ENCODE results near the gene OR2AG1.

Gene OR2AG1

GRCh38 chr11:6745018-6745417 lies 37.8 kb upstream of the OR2AG1 start:
- TF ChIP-seq CTCF (IDR thresholded peaks at IDR 0.05; ENCODE audit: low read depth, low read length) (no peak), EZH2phosphoT487 (IDR thresholded peaks at IDR 0.05; ENCODE audit: low read depth) (no peak)
- no peaks in the 10 kb centered on the region for H4K20me1 ChIP-seq (ENCODE audit: insufficient read depth, low read length)
- H2AFZ ChIP-seq (ENCODE audit: low read depth, low read length), result no peak overlapping the region
- no peaks in the 10 kb centered on the region for H3K36me3 ChIP-seq (replicated peaks; ENCODE audit: low read depth, low read length)
- H3K4me3 ChIP-seq (ENCODE audit: low read length), result no peak overlapping the region
- no peak overlapping the region for H3K9ac ChIP-seq (ENCODE audit: low read length)
- H3K79me2 ChIP-seq (ENCODE audit: low read length), result no peaks in the 10 kb centered on the region
- peaks cover 21% of the 10 kb centered on the region for H3K4me1 ChIP-seq (ENCODE audit: low read length)
- H3K27ac ChIP-seq (ENCODE audit: low read length), result no peak overlapping the region
- H3K4me2 ChIP-seq (ENCODE audit: low read length), result no peak overlapping the region
- no peaks in the 10 kb centered on the region for H3K27me3 ChIP-seq (ENCODE audit: low read depth, low read length)
- no peaks in the 10 kb centered on the region for H3K9me3 ChIP-seq (ENCODE audit: insufficient read depth, low read length)

GRCh38 chr11:6745465-6746015 lies 37.3 kb upstream of the OR2AG1 start:
- H2AFZ ChIP-seq (ENCODE audit: low read depth, low read length), result peak overlapping the region; percentile 96; the same call in 1 of the 2 replicates

GRCh38 chr11:6746086-6746618 lies 36.7 kb upstream of the OR2AG1 start:
- Histone ChIP-seq H3K9ac (ENCODE audit: low read length) (peak overlapping the region; percentile 17), H4K20me1 (ENCODE audit: insufficient read depth, low read length) (no peaks in the 10 kb centered on the region), H3K9me3 (ENCODE audit: insufficient read depth, low read length) (no peaks in the 10 kb centered on the region), H3K4me3 (ENCODE audit: low read length) (peak overlapping the region; percentile 42), H3K79me2 (ENCODE audit: low read length) (no peaks in the 10 kb centered on the region), H3K4me2 (ENCODE audit: low read length) (peak overlapping the region; percentile 66), H3K27me3 (ENCODE audit: low read depth, low read length) (no peaks in the 10 kb centered on the region), H3K36me3 (replicated peaks; ENCODE audit: low read depth, low read length) (no peaks in the 10 kb centered on the region), H3K27ac (ENCODE audit: low read length) (no peak overlapping the region), H3K4me1 (ENCODE audit: low read length) (peaks cover 21% of the 10 kb centered on the region), H2AFZ (ENCODE audit: low read depth, low read length) (peak overlapping the region; percentile 96)
- TF ChIP-seq EZH2phosphoT487 (IDR thresholded peaks at IDR 0.05; ENCODE audit: low read depth) (no peak), CTCF (IDR thresholded peaks at IDR 0.05; ENCODE audit: low read depth, low read length) (no peak)

More at GRCh38 chr11:6745465-6746015, 37.3 kb upstream of the OR2AG1 start:
- H4K20me1 ChIP-seq (ENCODE audit: insufficient read depth, low read length), result no peaks in the 10 kb centered on the region
- no peaks in the 10 kb centered on the region for H3K27me3 ChIP-seq (ENCODE audit: low read depth, low read length)
- H3K4me2 ChIP-seq (ENCODE audit: low read length), result no peak overlapping the region
- H3K9me3 ChIP-seq (ENCODE audit: insufficient read depth, low read length), result no peaks in the 10 kb centered on the region
- H3K79me2 ChIP-seq (ENCODE audit: low read length), result no peaks in the 10 kb centered on the region
- no peaks in the 10 kb centered on the region for H3K36me3 ChIP-seq (replicated peaks; ENCODE audit: low read depth, low read length)
- H3K4me3 ChIP-seq (ENCODE audit: low read length), result no peak overlapping the region; the same call in 1 of the 2 replicates
- no peak for TF ChIP-seq EZH2phosphoT487 (IDR thresholded peaks at IDR 0.05; ENCODE audit: low read depth)
- TF ChIP-seq CTCF (IDR thresholded peaks at IDR 0.05; ENCODE audit: low read depth, low read length), result no peak
- no peak overlapping the region for H3K9ac ChIP-seq (ENCODE audit: low read length)
- H3K4me1 ChIP-seq (ENCODE audit: low read length), result peaks cover 21% of the 10 kb centered on the region
- H3K27ac ChIP-seq (ENCODE audit: low read length), result no peak overlapping the region

- no peaks in the 10 kb centered on the region for H3K36me3 ChIP-seq (replicated peaks; ENCODE audit: low read depth, low read length)
- H3K4me2 ChIP-seq (ENCODE audit: low read length), result peak overlapping the region; percentile 66
- no peaks in the 10 kb centered on the region for H3K27me3 ChIP-seq (ENCODE audit: low read depth, low read length)
- TF ChIP-seq EZH2phosphoT487 (IDR thresholded peaks at IDR 0.05; ENCODE audit: low read depth), result no peak
- TF ChIP-seq CTCF (IDR thresholded peaks at IDR 0.05; ENCODE audit: low read depth, low read length), result no peak
- H3K9me3 ChIP-seq (ENCODE audit: insufficient read depth, low read length), result no peaks in the 10 kb centered on the region
- no peaks in the 10 kb centered on the region for H3K79me2 ChIP-seq (ENCODE audit: low read length)
- H3K27ac ChIP-seq (ENCODE audit: low read length), result no peak overlapping the region
- H4K20me1 ChIP-seq (ENCODE audit: insufficient read depth, low read length), result no peaks in the 10 kb centered on the region
- peak overlapping the region; percentile 17 for H3K9ac ChIP-seq (ENCODE audit: low read length)
- H3K4me3 ChIP-seq (ENCODE audit: low read length), result peak overlapping the region; percentile 42
- H2AFZ ChIP-seq (ENCODE audit: low read depth, low read length), result peak overlapping the region; percentile 96
- H3K4me1 ChIP-seq (ENCODE audit: low read length), result peaks cover 21% of the 10 kb centered on the region
These were observed 36.2 kb upstream of the OR2AG1 start for GRCh38 chr11:6746626-6747025.

Data from OCI-LY3 (cell line).